GM21526 (cell line): ENCODE results near the gene LYZL6.

Experiments used
- ATAC-seq: cut with Tn5 transposase; IDR thresholded peaks from one replicate; pipeline ENCODE4 v1.9.1; 2021; ENCODE audit warnings: moderate library complexity; ENCODE audit not compliant: unreplicated experiment, low FRiP score

Gene LYZL6

GRCh38 chr17:35889241-35889640 is 54.3 kb downstream of the LYZL6 start:
- no peak for ATAC-seq
